Peyer's patch (tissue), 4 donors: ENCODE measurements around the gene CASZ1.

Experiments used
- POLR2A ChIP-seq, 2 donors: fragments of 450-650 bp; IDR thresholded peaks; one replicate each; pipeline ENCODE4 v1.5.1; 2017; ENCODE audit warnings: antibody characterized with exemption in 2 of 2, mild to moderate bottlenecking in 2 of 2, moderate library complexity in 2 of 2
- TF ChIP-seq, protein P1 (sequence below), 6 experiments: fragments of 450-650 bp in 4 of 6; fragments of 200-600 bp in 2 of 6; sonication (generic) in 1 of 6; IDR thresholded peaks; one replicate each; pipeline ENCODE4 v1.5.1; 2017 to 2019; ENCODE audit warnings: antibody characterized with exemption in 6 of 6, mild to moderate bottlenecking in 3 of 6, moderate library complexity in 1 of 6

DNA sequence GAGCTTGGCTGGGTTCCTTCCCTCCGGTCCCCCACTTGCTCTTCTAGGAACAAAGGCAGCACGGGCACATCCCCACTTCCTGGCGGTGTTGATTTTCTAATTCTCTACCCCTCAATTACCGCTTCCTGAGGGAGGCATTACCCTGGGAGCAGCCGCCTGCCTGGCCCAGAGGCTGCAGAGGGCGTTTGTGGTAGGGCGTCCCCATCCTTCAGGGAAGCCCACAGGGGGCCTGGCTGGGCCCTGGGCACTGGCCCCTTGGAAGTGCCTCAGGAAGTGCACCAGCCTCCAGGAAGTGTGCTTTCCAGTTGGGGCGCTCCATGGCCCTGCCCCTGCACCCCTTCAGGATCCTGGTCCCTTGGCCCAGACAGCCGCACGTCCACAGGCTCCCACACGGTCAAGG lies 42.1 kb upstream of the CASZ1 start:
- TF ChIP-seq POLR2A (IDR thresholded peaks at IDR 0.05), result no peak
- TF ChIP-seq, protein P1, sequence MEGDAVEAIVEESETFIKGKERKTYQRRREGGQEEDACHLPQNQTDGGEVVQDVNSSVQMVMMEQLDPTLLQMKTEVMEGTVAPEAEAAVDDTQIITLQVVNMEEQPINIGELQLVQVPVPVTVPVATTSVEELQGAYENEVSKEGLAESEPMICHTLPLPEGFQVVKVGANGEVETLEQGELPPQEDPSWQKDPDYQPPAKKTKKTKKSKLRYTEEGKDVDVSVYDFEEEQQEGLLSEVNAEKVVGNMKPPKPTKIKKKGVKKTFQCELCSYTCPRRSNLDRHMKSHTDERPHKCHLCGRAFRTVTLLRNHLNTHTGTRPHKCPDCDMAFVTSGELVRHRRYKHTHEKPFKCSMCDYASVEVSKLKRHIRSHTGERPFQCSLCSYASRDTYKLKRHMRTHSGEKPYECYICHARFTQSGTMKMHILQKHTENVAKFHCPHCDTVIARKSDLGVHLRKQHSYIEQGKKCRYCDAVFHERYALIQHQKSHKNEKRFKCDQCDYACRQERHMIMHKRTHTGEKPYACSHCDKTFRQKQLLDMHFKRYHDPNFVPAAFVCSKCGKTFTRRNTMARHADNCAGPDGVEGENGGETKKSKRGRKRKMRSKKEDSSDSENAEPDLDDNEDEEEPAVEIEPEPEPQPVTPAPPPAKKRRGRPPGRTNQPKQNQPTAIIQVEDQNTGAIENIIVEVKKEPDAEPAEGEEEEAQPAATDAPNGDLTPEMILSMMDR (IDR thresholded peaks at IDR 0.05), result no peak
